ENCODE measurements around the gene ORC3. TPM values are rescaled to one million over a fixed set of nuclear protein-coding genes. Genes with fewer than 3 reads are reported as not detected.

The ORC3 gene
- total RNA-seq (2022) (33.8 and 34.5 TPM in 2 replicates), Bru-seq, nascent RNA (percentile 76 among the genes with signal in this experiment), BruChase-seq, experiment 1, labeled RNA remaining after a 2-hour chase (percentile 71 among the genes with signal in this experiment), BruChase-seq, experiment 2, labeled RNA remaining after a 6-hour chase (percentile 72 among the genes with signal in this experiment)
- long read RNA-seq, transcript ORC3-201 (20 exons, 2,501 nt): major isoform, 46 of 177 reads
- long read RNA-seq, transcript ORC3-202 (20 exons, 2,512 nt): major isoform, 46 of 177 reads
- long read RNA-seq, partial matches to known transcripts: 49 of 177 reads
- long read RNA-seq, other reads (novel, unspliced or antisense): 32 of 177 reads

- Histone ChIP-seq H3K4me1 (peaks cover 18% of the 10 kb centered on the region), H3K9me3 (no peaks in the 10 kb centered on the region), H3K4me3 (ENCODE audit: low read depth, low read length) (peak within 1 kb of the TSS; percentile 73), H3K36me3 (ENCODE audit: control insufficient read depth, insufficient read depth, low read length) (no peaks in the 10 kb centered on the region), H3K27me3 (replicated peaks; ENCODE audit: control insufficient read depth, insufficient read depth, low read length) (no peaks in the 10 kb centered on the region)
- H3K36me3 Mint-ChIP-seq (ENCODE audit: insufficient read depth, unreplicated experiment): peaks cover 15% of the 10 kb centered on the region
- H3K9me3 Mint-ChIP-seq (ENCODE audit: unreplicated experiment): no peaks in the 10 kb centered on the region
- peak within 1 kb of the TSS; percentile 93 for H3K4me3 Mint-ChIP-seq (ENCODE audit: unreplicated experiment)
- intact Hi-C loops (cut with micrococcal nuclease; ENCODE audit: unreplicated experiment): loop anchor here (2.0 to 10.0 kb wide), 3 partner anchors 15 to 435 kb away; partner anchors contain the start of gene ZNF292
- TF ChIP-seq, protein P1, sequence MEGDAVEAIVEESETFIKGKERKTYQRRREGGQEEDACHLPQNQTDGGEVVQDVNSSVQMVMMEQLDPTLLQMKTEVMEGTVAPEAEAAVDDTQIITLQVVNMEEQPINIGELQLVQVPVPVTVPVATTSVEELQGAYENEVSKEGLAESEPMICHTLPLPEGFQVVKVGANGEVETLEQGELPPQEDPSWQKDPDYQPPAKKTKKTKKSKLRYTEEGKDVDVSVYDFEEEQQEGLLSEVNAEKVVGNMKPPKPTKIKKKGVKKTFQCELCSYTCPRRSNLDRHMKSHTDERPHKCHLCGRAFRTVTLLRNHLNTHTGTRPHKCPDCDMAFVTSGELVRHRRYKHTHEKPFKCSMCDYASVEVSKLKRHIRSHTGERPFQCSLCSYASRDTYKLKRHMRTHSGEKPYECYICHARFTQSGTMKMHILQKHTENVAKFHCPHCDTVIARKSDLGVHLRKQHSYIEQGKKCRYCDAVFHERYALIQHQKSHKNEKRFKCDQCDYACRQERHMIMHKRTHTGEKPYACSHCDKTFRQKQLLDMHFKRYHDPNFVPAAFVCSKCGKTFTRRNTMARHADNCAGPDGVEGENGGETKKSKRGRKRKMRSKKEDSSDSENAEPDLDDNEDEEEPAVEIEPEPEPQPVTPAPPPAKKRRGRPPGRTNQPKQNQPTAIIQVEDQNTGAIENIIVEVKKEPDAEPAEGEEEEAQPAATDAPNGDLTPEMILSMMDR (IDR thresholded peaks at IDR 0.05; ENCODE audit: insufficient read depth in 1 of 2, low read depth in 1 of 2, low read length in 1 of 2, severe bottlenecking in 1 of 2, unreplicated experiment in 1 of 2): no peak
- ChIA-PET POLR2A (interaction anchor here (0.7 to 1.0 kb wide), 3 partner anchors 18 to 116 kb away, joined by 3 read pairs; partner anchors contain the start of gene AKIRIN2), CTCF (interaction anchor here (0.7 to 0.8 kb wide), 2 partner anchors 98 to 523 kb away, joined by 4 to 5 read pairs; no protein-coding TSS in a partner anchor)
- peaks cover 15% of the 10 kb centered on the region for H3K4me1 Mint-ChIP-seq (ENCODE audit: low read depth, unreplicated experiment)
- peak; percentile 96 for DNase-seq
- no TSS peak for BruUV-seq (replicated peaks)
- no peaks in the 10 kb centered on the region for H3K27me3 Mint-ChIP-seq (ENCODE audit: insufficient read depth, unreplicated experiment)
- H3K27ac Mint-ChIP-seq (ENCODE audit: unreplicated experiment): peak within 1 kb of the TSS; percentile 91
These were observed at the start of gene ORC3, which contains the start of gene RARS2 for GRCh38 chr6:87589693-87590416. Gene ORC3 (plus strand): TSS chr6:87590135. CDS start chr6:87590169, 34 bp downstream. Gene RARS2 (minus strand): TSS chr6:87589987. CDS start chr6:87589957, 30 bp downstream.

DNA sequence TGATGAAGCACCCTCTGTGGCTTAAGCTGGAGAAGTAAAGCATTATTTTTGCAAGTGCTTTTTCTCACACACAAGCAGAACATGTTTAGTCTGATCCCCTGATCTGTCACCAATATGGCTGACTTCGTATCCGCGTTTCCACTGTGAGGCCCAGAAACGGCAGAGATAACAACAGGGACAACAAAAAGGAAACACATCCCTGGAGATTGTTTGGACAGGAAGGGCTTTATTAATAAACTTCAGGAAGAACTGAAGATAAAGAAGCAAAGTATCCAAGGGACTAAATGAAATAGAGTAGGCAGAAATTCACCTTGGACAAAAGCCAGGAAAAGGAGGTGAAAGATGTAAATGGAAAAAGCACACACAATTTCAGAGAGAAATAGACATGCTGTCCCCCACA is 49.4 kb upstream of the ORC3 start:
- H3K36me3 Mint-ChIP-seq (ENCODE audit: insufficient read depth, unreplicated experiment): peaks cover 57% of the 10 kb centered on the region
- no peaks in the 10 kb centered on the region for H3K9me3 Mint-ChIP-seq (ENCODE audit: unreplicated experiment)
- ChIA-PET POLR2A (no interaction called here), CTCF (no interaction called here)
- Histone ChIP-seq H3K4me1 (no peaks in the 10 kb centered on the region), H3K36me3 (ENCODE audit: control insufficient read depth, insufficient read depth, low read length) (peaks cover 3% of the 10 kb centered on the region), H3K4me3 (ENCODE audit: low read depth, low read length) (no peak overlapping the region), H3K9me3 (no peaks in the 10 kb centered on the region), H3K27me3 (replicated peaks; ENCODE audit: control insufficient read depth, insufficient read depth, low read length) (no peaks in the 10 kb centered on the region)
- BruUV-seq (replicated peaks): no TSS peak
- no peaks in the 10 kb centered on the region for H3K4me1 Mint-ChIP-seq (ENCODE audit: low read depth, unreplicated experiment)
- intact Hi-C loops (cut with micrococcal nuclease; ENCODE audit: unreplicated experiment): no loop called here
- H3K27me3 Mint-ChIP-seq (ENCODE audit: insufficient read depth, unreplicated experiment): no peaks in the 10 kb centered on the region
- TF ChIP-seq, protein P1 (IDR thresholded peaks at IDR 0.05; ENCODE audit: insufficient read depth in 1 of 2, low read depth in 1 of 2, low read length in 1 of 2, severe bottlenecking in 1 of 2, unreplicated experiment in 1 of 2): no peak
- H3K4me3 Mint-ChIP-seq (ENCODE audit: unreplicated experiment): no peak overlapping the region
- no peak for DNase-seq
- H3K27ac Mint-ChIP-seq (ENCODE audit: unreplicated experiment): no peak overlapping the region

DNA sequence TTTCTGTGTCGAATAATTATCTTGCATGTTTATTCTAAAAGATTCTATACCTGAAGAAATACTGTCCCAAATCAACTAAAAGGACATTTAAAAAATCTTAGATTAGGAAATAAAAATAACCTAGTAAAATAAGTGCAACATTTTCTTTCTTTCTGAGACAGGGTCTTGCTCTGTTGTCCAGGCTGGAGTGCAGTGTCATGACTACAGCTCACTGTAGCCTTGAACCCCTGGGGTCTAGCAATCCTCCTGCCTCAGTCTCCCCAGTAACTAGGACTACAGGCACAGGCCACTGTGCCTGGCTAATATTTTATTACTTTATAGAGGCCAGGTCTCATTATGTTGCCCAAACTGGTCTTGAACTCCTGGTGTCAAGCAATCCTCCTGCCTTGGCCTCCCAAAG is 48.9 kb upstream of the ORC3 start:
- ChIA-PET POLR2A (no interaction called here), CTCF (no interaction called here)
- no peaks in the 10 kb centered on the region for H3K9me3 ChIP-seq
- no peaks in the 10 kb centered on the region for H3K27me3 Mint-ChIP-seq (ENCODE audit: insufficient read depth, unreplicated experiment)
- intact Hi-C loops (cut with micrococcal nuclease; ENCODE audit: unreplicated experiment): no loop called here
- no peaks in the 10 kb centered on the region for H3K4me1 Mint-ChIP-seq (ENCODE audit: low read depth, unreplicated experiment)
- no peak overlapping the region for H3K4me3 ChIP-seq (ENCODE audit: low read depth, low read length)
- DNase-seq: no peak
- H3K27me3 ChIP-seq (replicated peaks; ENCODE audit: control insufficient read depth, insufficient read depth, low read length): no peaks in the 10 kb centered on the region
- no peaks in the 10 kb centered on the region for H3K9me3 Mint-ChIP-seq (ENCODE audit: unreplicated experiment)
- peaks cover 3% of the 10 kb centered on the region for H3K36me3 ChIP-seq (ENCODE audit: control insufficient read depth, insufficient read depth, low read length)
- BruUV-seq (replicated peaks): no TSS peak
- peaks cover 60% of the 10 kb centered on the region for H3K36me3 Mint-ChIP-seq (ENCODE audit: insufficient read depth, unreplicated experiment)
- H3K4me3 Mint-ChIP-seq (ENCODE audit: unreplicated experiment): no peak overlapping the region
- H3K27ac Mint-ChIP-seq (ENCODE audit: unreplicated experiment): no peak overlapping the region
- H3K4me1 ChIP-seq: no peaks in the 10 kb centered on the region
- TF ChIP-seq, protein P1 (IDR thresholded peaks at IDR 0.05; ENCODE audit: insufficient read depth in 1 of 2, low read depth in 1 of 2, low read length in 1 of 2, severe bottlenecking in 1 of 2, unreplicated experiment in 1 of 2): no peak

All from Caco-2 (cell line).